Measurements from ENCODE around the gene IRX3.

Gene IRX3

GRCh38 chr16:54290833-54291655, 4.5 kb upstream of the IRX3 start:
- DNase-seq: no peak

- no peak for DNase-seq
Observed at GRCh38 chr16:54289945-54290832, 3.6 kb upstream of the IRX3 start.

GRCh38 chr16:54289242-54289944, 2.8 kb upstream of the IRX3 start:
- no peak for DNase-seq

- DNase-seq: no peak
Observed at GRCh38 chr16:54288835-54289241, 2.3 kb upstream of the IRX3 start.

- DNase-seq: no peak
Observed at GRCh38 chr16:54288030-54288834, 1.6 kb upstream of the IRX3 start.

- DNase-seq: no peak
Observed at GRCh38 chr16:54287131-54288029, 793 bp upstream of the IRX3 start.

- no peak for DNase-seq
Observed at GRCh38 chr16:54286090-54286365, 559 bp downstream of the IRX3 start.

- no peak for DNase-seq
Observed at GRCh38 chr16:54285414-54286089, 1.0 kb downstream of the IRX3 start.

- DNase-seq: no peak
Observed at GRCh38 chr16:54284931-54285413, 1.6 kb downstream of the IRX3 start.

GRCh38 chr16:54284319-54284930, 2.2 kb downstream of the IRX3 start:
- no peak for DNase-seq

- DNase-seq: no peak
Observed at GRCh38 chr16:54283725-54284318, 2.8 kb downstream of the IRX3 start.

GRCh38 chr16:54282928-54283724, 3.5 kb downstream of the IRX3 start:
- no peak for DNase-seq

- DNase-seq: no peak
Observed at GRCh38 chr16:54282202-54282927, 4.2 kb downstream of the IRX3 start.

GRCh38 chr16:54281535-54282201, 4.9 kb downstream of the IRX3 start:
- no peak for DNase-seq

GRCh38 chr16:54280751-54281150, 5.8 kb downstream of the IRX3 start:
- no peak for DNase-seq

GRCh38 chr16:54277845-54278703, 8.5 kb downstream of the IRX3 start:
- no peak for DNase-seq

- DNase-seq: no peak
Observed at GRCh38 chr16:54275956-54276355, 10.6 kb downstream of the IRX3 start.
